NB4 (cell line): ENCODE results near the gene SH3BGRL3.

Experiments
- DNase-seq: peaks from one replicate; pipeline ENCODE4 v3.0.0; 2010; ENCODE audit warnings: low read depth
- H3K4me3 ChIP-seq: one replicate; pipeline ENCODE4 v1.5.1; 2011; ENCODE audit warnings: mild to moderate bottlenecking, low read depth, low read length, moderate library complexity
- MYC ChIP-seq: IDR thresholded peaks from 2 replicates; pipeline ENCODE4 v1.6.1; 2011; ENCODE audit warnings: low read depth, low read length
- POLR2A ChIP-seq: IDR thresholded peaks from 2 replicates; pipeline ENCODE4 v1.6.1; 2011; ENCODE audit warnings: mild to moderate bottlenecking; ENCODE audit not compliant: insufficient read length; ENCODE audit errors: extremely low read depth
- TF ChIP-seq, protein P1 (sequence below): IDR thresholded peaks from 2 replicates; pipeline ENCODE4 v1.6.1; 2011; ENCODE audit warnings: low read depth, low read length
- TF ChIP-seq, protein P2 (sequence below): IDR thresholded peaks from one replicate; pipeline ENCODE4 v1.5.1; 2012; ENCODE audit warnings: low read depth, low read length

Gene SH3BGRL3

DNA sequence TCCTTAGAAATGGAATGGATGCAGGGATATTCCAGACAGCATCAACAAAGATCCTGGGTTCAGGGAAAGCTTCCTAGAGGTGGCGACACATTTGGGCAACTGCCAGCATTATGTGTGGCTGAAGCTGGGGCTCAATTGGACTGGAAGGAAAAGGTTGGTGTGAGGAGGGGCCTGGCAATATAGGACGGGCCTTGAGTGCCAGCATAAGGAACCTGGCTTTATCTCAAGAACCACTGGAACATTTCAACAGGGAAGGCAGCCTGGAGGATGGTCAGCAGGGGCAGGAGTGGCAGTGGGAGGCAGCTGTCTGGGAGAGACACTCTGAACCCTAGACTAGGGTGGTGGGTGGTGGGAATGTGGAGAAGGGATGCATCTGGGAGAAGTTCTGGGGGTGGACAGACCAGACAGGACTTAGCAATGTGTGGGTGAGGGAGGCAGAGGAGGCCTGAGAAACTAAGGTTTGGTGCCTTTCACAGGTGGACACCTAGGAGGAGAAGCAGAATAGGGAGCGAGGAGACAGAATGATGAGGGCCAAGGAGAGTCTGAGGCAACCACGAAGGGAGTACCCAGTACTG, 3.5 kb downstream of the SH3BGRL3 start:
- TF ChIP-seq, protein P1, sequence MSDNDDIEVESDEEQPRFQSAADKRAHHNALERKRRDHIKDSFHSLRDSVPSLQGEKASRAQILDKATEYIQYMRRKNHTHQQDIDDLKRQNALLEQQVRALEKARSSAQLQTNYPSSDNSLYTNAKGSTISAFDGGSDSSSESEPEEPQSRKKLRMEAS, result no peak
- TF ChIP-seq MYC, result no peak
- TF ChIP-seq, protein P2, sequence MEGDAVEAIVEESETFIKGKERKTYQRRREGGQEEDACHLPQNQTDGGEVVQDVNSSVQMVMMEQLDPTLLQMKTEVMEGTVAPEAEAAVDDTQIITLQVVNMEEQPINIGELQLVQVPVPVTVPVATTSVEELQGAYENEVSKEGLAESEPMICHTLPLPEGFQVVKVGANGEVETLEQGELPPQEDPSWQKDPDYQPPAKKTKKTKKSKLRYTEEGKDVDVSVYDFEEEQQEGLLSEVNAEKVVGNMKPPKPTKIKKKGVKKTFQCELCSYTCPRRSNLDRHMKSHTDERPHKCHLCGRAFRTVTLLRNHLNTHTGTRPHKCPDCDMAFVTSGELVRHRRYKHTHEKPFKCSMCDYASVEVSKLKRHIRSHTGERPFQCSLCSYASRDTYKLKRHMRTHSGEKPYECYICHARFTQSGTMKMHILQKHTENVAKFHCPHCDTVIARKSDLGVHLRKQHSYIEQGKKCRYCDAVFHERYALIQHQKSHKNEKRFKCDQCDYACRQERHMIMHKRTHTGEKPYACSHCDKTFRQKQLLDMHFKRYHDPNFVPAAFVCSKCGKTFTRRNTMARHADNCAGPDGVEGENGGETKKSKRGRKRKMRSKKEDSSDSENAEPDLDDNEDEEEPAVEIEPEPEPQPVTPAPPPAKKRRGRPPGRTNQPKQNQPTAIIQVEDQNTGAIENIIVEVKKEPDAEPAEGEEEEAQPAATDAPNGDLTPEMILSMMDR, result no peak
- H3K4me3 ChIP-seq, result no peak overlapping the region
- no peak for DNase-seq

DNA sequence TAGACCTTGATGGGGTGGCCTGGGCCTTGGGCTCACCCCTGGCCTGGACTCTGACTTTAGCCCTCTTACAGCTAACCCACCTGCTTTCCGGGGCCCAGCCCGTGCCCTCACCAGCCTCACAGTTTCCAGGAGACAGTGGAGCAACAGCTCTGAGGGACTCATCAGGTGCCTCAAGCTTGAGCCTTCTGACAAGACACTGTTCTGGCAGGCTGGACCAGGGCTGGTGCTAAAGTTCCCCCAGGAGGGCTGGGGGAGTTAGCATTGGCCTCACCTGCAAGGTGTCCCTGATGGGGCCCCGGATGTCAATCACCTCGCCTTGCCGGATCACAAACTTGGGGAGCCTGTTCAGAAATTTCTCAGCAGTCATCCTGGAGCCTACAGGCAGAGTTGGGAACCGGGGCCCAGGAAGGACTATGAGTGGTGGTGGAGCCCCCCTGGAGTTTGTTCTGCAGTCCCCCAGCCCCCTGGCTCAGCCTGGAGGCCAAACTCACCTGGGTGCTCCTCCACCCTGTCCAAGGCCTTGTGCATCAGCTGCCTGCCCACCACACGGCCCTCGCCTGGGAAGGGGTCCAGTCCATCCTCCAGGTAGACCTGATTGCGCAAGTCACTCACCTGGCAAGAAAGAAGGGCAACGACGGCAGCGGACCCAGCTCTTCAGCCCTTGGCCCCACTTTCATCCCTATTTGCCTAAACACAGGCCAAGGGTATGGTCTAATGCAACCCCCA, 4.1 kb downstream of the SH3BGRL3 start:
- DNase-seq, result no peak
- H3K4me3 ChIP-seq, result peak overlapping the region; percentile 16

DNA sequence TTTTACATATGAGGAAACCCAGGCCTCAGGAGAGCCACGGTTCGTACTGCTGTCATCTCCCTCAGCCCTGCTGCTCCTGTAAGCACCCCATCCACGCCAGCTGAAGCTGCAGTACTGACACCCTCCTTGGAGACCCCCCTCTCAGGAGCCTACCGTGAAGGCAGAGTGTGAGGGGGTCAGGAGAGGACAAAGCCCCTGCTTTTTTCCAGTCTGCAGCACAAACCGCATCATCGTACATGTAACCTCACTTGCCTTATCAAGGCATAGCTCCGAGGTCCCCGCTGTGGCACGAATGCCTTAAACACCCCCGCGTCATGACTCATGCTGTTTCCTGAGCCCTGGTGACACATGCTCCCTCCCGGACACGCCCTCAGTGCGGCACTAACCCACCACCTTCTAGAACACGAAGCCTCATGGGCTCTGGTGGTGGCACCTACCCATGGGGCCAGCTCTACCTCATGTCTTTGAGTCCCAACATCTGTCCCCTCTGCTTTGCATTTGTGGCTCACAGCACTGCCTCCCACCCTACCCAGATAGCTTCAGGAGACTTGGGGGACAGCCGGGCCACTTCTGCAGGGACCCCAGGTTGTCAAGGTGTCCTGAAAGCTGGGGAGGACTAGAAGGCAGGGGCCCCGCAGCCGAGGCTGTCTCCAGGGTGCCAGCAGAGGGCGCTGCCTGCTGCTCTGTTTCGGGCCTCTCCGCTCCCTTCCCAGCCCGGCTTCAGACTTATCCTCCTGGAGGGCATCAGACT, 4.9 kb downstream of the SH3BGRL3 start:
- TF ChIP-seq MYC, result peak; percentile 97
- TF ChIP-seq, protein P1, result peak; percentile 97
- TF ChIP-seq, protein P2, result peak; percentile 67
- no peak for TF ChIP-seq POLR2A
- peak overlapping the region; percentile 16 for H3K4me3 ChIP-seq
- DNase-seq, result peak; percentile 99

More for the DNA sequence above, 4.1 kb downstream of the SH3BGRL3 start:
- TF ChIP-seq, protein P1, result no peak
- TF ChIP-seq, protein P2, result no peak
- TF ChIP-seq POLR2A, result no peak
- TF ChIP-seq MYC, result no peak

DNA sequence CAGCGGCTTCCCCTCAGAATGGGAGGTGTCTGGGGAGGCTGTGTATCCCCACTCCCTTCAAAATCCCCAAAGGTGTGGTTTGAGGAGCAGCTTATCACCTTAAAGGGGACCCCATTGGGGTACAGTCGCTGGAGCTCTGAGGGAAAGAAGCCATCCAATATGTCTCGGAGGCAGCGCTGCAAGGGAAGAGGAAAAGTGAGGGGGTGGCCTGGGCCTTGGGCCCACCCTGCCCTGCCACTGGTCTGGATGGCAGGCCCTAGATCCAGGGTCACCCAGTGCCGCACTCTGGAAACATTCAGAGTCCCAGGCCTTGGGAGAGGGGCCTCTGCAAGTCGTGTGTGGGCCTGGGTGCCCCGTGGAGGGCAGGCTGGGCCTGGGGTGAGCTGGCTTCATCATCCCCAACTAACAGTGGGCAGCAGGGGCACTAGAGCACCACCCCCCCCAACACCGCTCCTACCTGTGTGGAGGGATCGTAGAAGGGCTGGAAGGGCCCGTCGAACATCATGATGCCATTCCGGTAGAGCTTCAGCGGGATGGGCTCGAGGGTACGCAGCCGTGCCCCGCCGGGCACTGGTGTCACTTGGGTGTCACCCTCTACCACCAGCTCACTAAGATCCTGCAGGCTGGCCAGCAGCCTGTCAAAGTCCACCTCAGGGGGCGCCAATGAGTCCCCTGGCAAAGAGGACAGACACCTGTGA, 5.6 kb downstream of the SH3BGRL3 start:
- no peak overlapping the region for H3K4me3 ChIP-seq
- peak; percentile 48 for DNase-seq
- TF ChIP-seq, protein P1, result no peak
- TF ChIP-seq MYC, result no peak
- TF ChIP-seq, protein P2, result peak; percentile 17

DNA sequence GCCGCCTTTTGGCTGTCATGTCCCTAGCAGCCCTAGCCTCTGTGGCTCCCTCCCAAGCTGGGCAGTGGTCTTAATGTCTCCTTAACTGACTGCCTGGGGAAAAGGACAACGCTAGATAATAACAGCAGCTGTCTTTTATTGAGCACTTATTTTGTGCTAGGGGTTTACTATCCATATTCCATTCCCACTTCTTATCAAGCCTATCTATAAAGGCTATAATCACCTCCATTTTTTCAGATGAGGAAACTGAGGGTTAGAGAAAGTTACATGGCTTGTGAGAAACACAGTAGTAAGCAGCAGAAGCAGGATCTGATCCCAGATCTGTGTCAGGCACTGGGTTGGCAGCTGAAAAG, 6.2 kb downstream of the SH3BGRL3 start:
- DNase-seq, result no peak
- no peak overlapping the region for H3K4me3 ChIP-seq
- TF ChIP-seq POLR2A (no peak), MYC (no peak)
- TF ChIP-seq, protein P2, result no peak
- TF ChIP-seq, protein P1, result no peak
